Activated T-helper 17 cell treated with anti-CD3 and anti-CD28 coated beads, Interleukin-2, amount 50 U/mL, for 72 hours (primary cell): Measurements from ENCODE around the gene RPS19. TPM values are rescaled to one million over a fixed set of nuclear protein-coding genes. Genes with fewer than 3 reads are reported as not detected.

Experiments used
- ATAC-seq: fragments of 150-1000 bp; cut with Tn5 transposase; replicated peaks from 2 replicates; pipeline ENCODE4 v1.10.0; 2021; ENCODE audit warnings: mild to moderate bottlenecking, moderate library complexity
- H3K27ac Mint-ChIP-seq: one replicate; pipeline ENCODE4 v1.8.0; 2022; ENCODE audit warnings: mixed read lengths
- H3K27me3 Mint-ChIP-seq: one replicate; pipeline ENCODE4 v1.8.0; 2022; ENCODE audit warnings: mixed read lengths
- H3K36me3 Mint-ChIP-seq: one replicate; pipeline ENCODE4 v1.8.0; 2022; ENCODE audit warnings: low read depth, mild to moderate bottlenecking, mixed read lengths
- H3K4me1 Mint-ChIP-seq: one replicate; pipeline ENCODE4 v1.8.0; 2022; ENCODE audit warnings: mixed read lengths
- H3K4me3 Mint-ChIP-seq: one replicate; pipeline ENCODE4 v1.8.0; 2022; ENCODE audit warnings: mild to moderate bottlenecking, mixed read lengths
- H3K9me3 Mint-ChIP-seq: one replicate; pipeline ENCODE4 v1.8.0; 2022; ENCODE audit warnings: mixed read lengths
- total RNA-seq, 2 donors: library from RNA; stranded (reverse); gene quantifications; one replicate each; pipeline ENCODE4 v1.2.3, GENCODE V29; 2022

The RPS19 gene
- 1,000 to 10,000 TPM; 3,531 to 4,049 TPM for total RNA-seq

DNA sequence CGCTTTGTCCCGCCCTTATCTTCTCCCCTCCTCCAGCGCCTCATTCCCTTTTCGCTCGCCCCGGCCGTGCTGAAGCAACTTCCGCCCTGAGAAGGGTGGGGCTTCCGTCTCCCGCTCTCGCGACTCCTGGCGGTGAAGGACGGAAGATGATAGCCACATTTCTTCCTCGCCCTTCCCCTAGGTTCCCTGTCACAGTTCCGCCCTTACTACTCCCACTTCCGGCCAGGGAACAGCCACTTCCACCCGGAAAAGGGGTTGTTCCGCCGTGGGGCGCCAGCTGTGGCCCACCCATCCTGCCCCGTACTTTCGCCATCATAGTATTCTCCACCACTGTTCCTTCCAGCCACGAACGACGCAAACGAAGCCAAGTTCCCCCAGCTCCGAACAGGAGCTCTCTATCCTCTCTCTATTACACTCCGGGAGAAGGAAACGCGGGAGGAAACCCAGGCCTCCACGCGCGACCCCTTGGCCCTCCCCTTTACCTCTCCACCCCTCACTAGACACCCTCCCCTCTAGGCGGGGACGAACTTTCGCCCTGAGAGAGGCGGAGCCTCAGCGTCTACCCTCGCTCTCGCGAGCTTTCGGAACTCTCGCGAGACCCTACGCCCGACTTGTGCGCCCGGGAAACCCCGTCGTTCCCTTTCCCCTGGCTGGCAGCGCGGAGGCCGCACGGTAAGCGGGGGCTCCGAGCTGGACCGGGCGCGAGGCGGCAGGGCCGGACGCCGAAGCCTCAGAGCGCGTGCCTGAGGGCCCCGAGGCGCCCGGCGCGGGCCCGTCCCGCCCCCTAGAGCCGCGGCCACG lies at the start of gene RPS19:
Gene RPS19, plus strand, starts transcription at position 638 of the 801 bp plus-strand sequence. CDS start 520 bp downstream, outside the sequence.
- Mint-ChIP-seq H3K36me3 (peaks cover 52% of the 10 kb centered on the region), H3K9me3 (no peaks in the 10 kb centered on the region), H3K4me1 (peaks cover 22% of the 10 kb centered on the region), H3K27ac (peak within 1 kb of the TSS; percentile 98), H3K4me3 (peak within 1 kb of the TSS; percentile 90), H3K27me3 (no peaks in the 10 kb centered on the region)
- ATAC-seq, result peak; percentile 90

DNA sequence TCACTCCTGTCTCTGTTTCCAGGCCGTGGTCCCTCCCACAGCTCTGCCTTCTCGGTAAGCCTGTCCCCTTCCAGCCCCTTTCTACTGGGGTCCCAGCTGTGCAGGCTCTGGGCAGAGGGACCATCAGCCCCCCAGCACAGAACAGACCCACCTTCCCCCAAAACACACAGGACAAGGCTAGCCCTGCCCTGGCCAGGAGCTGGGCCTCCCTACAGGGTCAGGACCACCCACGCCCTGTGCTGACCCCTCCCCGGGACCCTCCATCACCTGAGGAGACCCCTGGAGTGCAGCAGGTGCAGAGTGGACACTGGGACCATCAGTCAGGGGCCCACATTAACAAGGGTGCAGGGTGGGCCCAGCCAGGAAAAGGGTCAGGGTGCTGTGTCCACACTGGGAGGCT lies 49.8 kb upstream of the RPS19 start:
- no peaks in the 10 kb centered on the region for H3K4me1 Mint-ChIP-seq
- ATAC-seq, result no peak
- H3K36me3 Mint-ChIP-seq, result no peaks in the 10 kb centered on the region
- no peak overlapping the region for H3K4me3 Mint-ChIP-seq
- H3K27ac Mint-ChIP-seq, result no peak overlapping the region
- H3K9me3 Mint-ChIP-seq, result no peaks in the 10 kb centered on the region
- no peaks in the 10 kb centered on the region for H3K27me3 Mint-ChIP-seq

DNA sequence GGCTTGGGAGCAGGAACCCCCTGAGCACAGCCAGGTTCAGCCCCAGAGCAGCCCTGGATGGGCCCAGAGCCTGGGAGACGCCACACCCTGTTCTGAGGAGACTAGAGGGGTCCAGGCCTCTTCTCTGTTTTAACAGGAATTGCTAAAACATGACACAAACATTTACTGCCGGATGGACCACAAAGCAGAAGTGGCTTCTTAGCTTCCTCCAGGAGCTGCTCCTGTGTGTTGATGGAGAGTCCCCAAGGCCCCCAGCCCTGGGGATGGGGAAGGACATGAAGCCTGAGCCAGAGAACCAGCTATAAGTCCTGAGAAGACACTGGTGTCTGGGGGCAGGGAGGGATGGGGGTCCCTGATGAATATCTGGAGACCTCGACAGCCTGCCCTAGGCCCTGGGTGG lies 49.0 kb upstream of the RPS19 start:
- Mint-ChIP-seq H3K9me3 (no peaks in the 10 kb centered on the region), H3K4me1 (no peaks in the 10 kb centered on the region)

DNA sequence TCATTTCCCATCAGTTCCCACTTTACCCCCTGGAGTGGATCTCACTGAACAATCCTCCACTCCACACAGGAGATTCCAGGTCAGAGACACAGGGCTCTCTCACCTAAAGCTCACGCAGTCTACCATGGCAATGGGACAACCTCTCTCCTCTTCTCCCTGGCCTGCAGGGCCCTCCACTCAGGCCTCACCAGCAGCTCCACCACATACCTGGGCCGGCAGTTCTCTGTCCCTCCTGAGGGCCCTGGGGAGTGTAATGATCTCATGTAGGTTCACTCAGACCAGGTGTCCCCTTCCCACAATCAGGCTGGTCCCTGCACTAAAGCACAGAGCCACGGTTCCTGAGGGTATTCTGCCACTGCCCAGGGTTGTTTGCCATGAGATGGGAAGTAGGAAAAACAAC lies 48.1 kb upstream of the RPS19 start:
- no peak overlapping the region for H3K27ac Mint-ChIP-seq
- no peaks in the 10 kb centered on the region for H3K27me3 Mint-ChIP-seq
- no peak overlapping the region for H3K4me3 Mint-ChIP-seq
- no peaks in the 10 kb centered on the region for H3K9me3 Mint-ChIP-seq
- no peak for ATAC-seq
- H3K36me3 Mint-ChIP-seq, result no peaks in the 10 kb centered on the region
- no peaks in the 10 kb centered on the region for H3K4me1 Mint-ChIP-seq

More for the DNA sequence above, 49.0 kb upstream of the RPS19 start:
- Mint-ChIP-seq H3K36me3 (no peaks in the 10 kb centered on the region), H3K4me3 (no peak overlapping the region), H3K27ac (no peak overlapping the region), H3K27me3 (no peaks in the 10 kb centered on the region)
- no peak for ATAC-seq

DNA sequence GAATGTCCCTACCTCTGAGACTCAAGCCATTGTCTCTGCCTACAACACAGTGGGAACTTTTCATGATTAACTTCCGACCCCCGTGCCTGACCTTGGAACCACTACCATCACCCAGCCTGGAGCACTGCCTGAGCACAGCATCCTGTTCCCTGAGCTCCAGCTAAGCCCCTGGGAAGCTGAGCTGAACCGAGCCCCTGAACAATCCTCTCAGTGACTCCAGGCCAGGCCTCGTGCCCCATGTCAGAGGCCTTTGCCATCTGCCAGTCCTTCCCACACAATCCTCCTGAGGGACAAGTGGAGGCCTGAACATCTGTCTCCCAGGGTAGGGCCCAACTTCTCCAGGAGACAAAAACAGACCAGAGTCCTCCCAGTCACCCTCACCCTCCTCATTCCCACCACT lies 46.1 kb upstream of the RPS19 start:
- H3K27me3 Mint-ChIP-seq, result no peaks in the 10 kb centered on the region

DNA sequence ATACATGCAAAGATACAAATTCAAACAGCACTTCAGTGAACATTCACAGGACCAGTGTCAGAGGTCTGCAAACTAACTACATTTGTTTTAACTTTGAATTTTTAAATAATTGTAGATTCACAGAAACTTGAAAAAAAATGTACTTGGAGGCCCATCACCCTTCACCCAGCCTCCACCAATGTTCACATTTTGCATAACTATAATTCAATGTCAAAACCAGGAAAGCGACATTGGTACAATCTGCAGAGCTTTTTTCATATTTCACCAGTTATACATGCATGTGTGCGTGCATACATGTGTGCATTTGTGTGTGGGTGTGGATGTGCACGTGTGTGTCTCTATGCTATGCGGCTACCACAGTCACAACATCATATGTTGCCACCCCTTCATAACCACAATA lies 44.8 kb upstream of the RPS19 start:
- no peaks in the 10 kb centered on the region for H3K27me3 Mint-ChIP-seq
- H3K36me3 Mint-ChIP-seq, result no peaks in the 10 kb centered on the region
- H3K4me1 Mint-ChIP-seq, result no peaks in the 10 kb centered on the region
- ATAC-seq, result no peak
- H3K4me3 Mint-ChIP-seq, result no peak overlapping the region
- no peak overlapping the region for H3K27ac Mint-ChIP-seq
- no peaks in the 10 kb centered on the region for H3K9me3 Mint-ChIP-seq

More for the DNA sequence above, 46.1 kb upstream of the RPS19 start:
- no peaks in the 10 kb centered on the region for H3K9me3 Mint-ChIP-seq
- no peak overlapping the region for H3K4me3 Mint-ChIP-seq
- no peak overlapping the region for H3K27ac Mint-ChIP-seq
- no peaks in the 10 kb centered on the region for H3K36me3 Mint-ChIP-seq
- H3K4me1 Mint-ChIP-seq, result no peaks in the 10 kb centered on the region
- ATAC-seq, result no peak

DNA sequence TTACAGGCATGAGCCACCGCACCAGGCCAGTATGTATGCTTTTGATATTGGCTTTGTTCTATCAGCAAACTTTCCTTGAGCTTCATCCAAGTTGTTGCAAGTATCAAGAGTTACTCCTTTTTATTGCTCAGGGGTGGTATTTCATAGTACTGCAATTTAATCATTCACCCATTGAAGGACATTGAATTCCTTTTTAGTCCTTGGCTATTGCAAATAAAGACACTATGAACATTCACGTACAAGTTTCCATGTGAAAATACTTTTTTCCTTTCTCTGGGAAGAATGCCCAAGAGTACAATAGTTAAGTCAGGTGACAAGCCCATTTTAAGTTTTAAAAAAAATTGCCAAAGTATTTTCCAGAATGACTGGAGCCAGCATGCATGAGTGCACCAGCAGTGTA lies 43.3 kb upstream of the RPS19 start:
- H3K4me3 Mint-ChIP-seq, result no peak overlapping the region
- H3K4me1 Mint-ChIP-seq, result peaks cover 4% of the 10 kb centered on the region
- ATAC-seq, result no peak
- H3K27me3 Mint-ChIP-seq, result peaks cover 4% of the 10 kb centered on the region
- H3K9me3 Mint-ChIP-seq, result no peaks in the 10 kb centered on the region
- no peaks in the 10 kb centered on the region for H3K36me3 Mint-ChIP-seq
- no peak overlapping the region for H3K27ac Mint-ChIP-seq

DNA sequence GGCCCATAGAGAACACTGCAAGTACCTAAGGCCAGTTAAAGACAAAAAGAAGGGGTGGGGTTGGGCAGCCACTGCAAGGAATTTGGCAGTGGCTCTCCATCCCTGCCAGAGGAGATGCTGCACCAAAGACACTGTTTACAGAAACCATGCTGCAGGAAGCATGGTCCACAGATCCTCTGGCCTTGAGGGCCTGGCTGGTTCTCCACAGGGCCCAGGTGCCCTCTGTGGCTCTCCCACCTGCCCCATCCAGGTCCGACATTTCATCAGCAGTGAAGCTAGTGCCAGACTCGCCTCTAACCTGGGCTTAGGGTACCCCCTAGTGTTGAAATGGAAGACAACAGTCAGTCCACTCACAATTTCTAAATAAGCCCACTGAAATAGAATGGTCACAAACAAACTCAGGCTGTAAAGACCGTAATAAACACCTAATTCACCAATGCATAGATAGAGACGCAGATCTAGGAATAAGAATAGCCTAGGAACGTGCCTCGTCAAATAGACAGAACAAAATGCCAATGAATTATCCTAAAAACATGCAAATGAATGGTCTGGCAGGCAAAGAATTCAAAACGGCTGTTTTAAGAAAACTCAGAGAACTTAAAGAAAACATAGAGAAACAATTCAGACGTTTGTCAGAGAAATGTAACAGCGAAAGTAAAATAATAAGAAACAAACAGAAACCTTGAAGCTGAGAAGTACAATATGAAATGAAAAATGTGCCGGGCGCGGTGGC lies 38.9 kb upstream of the RPS19 start:
- H3K9me3 Mint-ChIP-seq, result no peaks in the 10 kb centered on the region
- no peak overlapping the region for H3K4me3 Mint-ChIP-seq
- ATAC-seq, result peak; percentile 84
- no peaks in the 10 kb centered on the region for H3K36me3 Mint-ChIP-seq
- H3K27me3 Mint-ChIP-seq, result peaks cover 13% of the 10 kb centered on the region
- H3K27ac Mint-ChIP-seq, result no peak overlapping the region
- peaks cover 4% of the 10 kb centered on the region for H3K4me1 Mint-ChIP-seq

DNA sequence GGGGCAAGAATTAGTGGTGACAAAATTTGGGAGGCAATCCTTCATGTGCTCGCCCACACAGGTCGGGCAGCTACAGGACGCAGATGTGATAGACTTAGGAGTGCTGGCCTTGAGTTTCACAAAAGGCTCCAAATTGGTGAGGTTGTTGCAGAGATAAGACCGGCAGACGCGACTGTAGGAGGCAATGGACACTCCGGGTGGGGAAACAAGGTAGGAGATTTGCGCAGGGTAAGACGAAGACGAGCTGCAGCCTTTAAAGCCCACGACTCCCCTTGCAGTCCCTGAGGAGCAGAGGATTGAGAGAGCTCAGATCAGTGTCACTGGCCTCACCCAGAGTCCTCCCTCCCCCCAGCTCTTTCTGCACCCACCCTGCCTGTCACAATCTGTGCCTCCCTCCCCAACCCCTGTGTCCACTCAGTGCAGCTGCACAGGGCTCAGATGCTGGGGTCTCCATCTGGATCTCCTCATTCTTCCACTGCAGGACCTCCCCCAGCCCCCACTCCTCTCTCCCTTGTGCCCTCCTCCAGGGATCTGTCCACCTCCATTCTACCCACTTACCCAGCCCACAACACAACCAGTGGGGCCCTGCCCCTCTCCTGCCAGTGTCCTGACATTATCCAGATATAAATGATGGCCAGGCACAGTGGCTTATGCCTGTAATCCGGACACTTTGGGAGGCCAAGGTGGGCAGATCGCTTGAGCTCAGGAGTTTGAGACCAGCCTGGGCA lies 21.9 kb upstream of the RPS19 start:
- H3K9me3 Mint-ChIP-seq, result no peaks in the 10 kb centered on the region
- no peak overlapping the region for H3K27ac Mint-ChIP-seq
- no peak for ATAC-seq
- no peaks in the 10 kb centered on the region for H3K36me3 Mint-ChIP-seq
- H3K4me1 Mint-ChIP-seq, result no peaks in the 10 kb centered on the region
- H3K4me3 Mint-ChIP-seq, result no peak overlapping the region
- peaks cover 21% of the 10 kb centered on the region for H3K27me3 Mint-ChIP-seq

DNA sequence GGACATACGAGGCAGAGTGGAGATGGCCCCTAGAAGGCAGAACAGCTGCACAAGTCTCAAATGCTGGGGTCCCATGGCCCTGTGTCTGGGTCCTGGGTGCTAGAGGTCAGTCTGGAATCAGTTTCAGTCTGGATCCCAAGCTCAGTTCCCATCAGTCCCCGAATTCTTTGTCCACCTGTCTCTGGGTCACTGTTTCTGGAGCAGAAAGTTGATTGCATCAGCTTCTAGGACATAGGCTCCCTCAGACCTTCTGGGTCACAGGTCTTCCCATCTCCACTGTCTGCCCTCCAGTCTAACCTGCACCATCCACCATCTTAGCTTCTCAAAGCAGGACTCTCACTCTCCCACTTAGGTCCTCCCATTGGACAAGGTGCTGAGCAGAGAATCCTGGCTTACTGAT lies 20.8 kb upstream of the RPS19 start:
- H3K27ac Mint-ChIP-seq, result no peak overlapping the region
- peaks cover 19% of the 10 kb centered on the region for H3K27me3 Mint-ChIP-seq
- no peak for ATAC-seq
- no peaks in the 10 kb centered on the region for H3K36me3 Mint-ChIP-seq
- H3K9me3 Mint-ChIP-seq, result no peaks in the 10 kb centered on the region
- H3K4me1 Mint-ChIP-seq, result no peaks in the 10 kb centered on the region
- H3K4me3 Mint-ChIP-seq, result no peak overlapping the region

DNA sequence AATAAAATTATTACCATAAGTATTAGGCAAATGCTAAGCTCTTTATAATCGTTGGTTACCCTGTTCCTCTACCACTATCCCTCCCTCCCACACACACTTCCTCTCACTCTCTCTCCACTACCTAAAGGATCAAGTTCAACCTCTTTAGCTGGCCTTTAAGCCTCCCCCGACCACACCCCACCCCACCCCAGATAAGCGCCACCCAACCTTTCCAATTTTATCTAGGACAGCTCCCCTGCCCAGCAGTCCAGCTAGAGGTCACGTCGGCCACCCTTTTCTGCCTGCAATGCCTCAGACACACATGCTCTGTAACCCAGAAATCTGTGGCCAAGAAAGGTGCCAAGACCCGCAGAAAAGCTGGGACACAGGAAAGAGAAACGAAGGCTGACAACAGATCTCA lies 16.7 kb upstream of the RPS19 start:
- ATAC-seq, result no peak
- H3K4me3 Mint-ChIP-seq, result no peak overlapping the region
- no peaks in the 10 kb centered on the region for H3K9me3 Mint-ChIP-seq
- H3K27me3 Mint-ChIP-seq, result peaks cover 1% of the 10 kb centered on the region
- H3K27ac Mint-ChIP-seq, result no peak overlapping the region
- no peaks in the 10 kb centered on the region for H3K36me3 Mint-ChIP-seq
- no peaks in the 10 kb centered on the region for H3K4me1 Mint-ChIP-seq

DNA sequence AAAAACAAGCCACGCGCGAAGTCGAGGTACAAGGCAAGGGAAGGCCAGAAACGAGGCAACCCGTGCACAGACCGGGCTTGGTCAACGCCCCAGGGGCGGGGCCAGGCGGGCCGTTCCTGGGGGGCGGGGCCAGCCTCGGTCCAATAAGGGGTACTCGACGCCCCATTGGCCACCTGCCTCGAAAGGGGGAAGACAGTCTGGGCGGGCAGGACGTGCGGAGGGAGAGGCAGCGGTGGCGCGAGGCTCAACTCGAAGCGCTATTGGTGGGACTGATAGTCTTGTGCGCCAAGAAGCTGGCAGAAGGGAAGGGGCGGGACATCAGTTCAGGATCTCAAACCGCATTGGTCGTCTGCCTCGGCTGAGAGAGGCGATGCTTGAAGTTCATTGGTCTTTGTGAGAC lies 15.5 kb upstream of the RPS19 start, which contains the start of gene LYPD4:
Gene LYPD4, minus strand, starts transcription at position 83 of the 400 bp plus-strand sequence. CDS start 5,398 bp downstream, outside the sequence.
- Mint-ChIP-seq H3K9me3 (no peaks in the 10 kb centered on the region), H3K4me1 (no peaks in the 10 kb centered on the region), H3K27me3 (no peaks in the 10 kb centered on the region), H3K27ac (no peak within 1 kb of the TSS), H3K36me3 (no peaks in the 10 kb centered on the region), H3K4me3 (no peak within 1 kb of the TSS)
- ATAC-seq, result no peak

DNA sequence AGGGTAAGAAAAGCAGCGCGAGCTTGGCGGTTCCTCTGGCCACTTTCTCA lies 15.2 kb upstream of the RPS19 start, which contains the start of gene DMRTC2:
Gene DMRTC2, plus strand, starts transcription at position 42 of the 50 bp plus-strand sequence. CDS start 2,387 bp downstream, outside the sequence.
- H3K36me3 Mint-ChIP-seq, result no peaks in the 10 kb centered on the region
- no peak for ATAC-seq
- no peaks in the 10 kb centered on the region for H3K9me3 Mint-ChIP-seq
- no peaks in the 10 kb centered on the region for H3K4me1 Mint-ChIP-seq
- no peaks in the 10 kb centered on the region for H3K27me3 Mint-ChIP-seq
- H3K4me3 Mint-ChIP-seq, result no peak within 1 kb of the TSS
- no peak within 1 kb of the TSS for H3K27ac Mint-ChIP-seq

DNA sequence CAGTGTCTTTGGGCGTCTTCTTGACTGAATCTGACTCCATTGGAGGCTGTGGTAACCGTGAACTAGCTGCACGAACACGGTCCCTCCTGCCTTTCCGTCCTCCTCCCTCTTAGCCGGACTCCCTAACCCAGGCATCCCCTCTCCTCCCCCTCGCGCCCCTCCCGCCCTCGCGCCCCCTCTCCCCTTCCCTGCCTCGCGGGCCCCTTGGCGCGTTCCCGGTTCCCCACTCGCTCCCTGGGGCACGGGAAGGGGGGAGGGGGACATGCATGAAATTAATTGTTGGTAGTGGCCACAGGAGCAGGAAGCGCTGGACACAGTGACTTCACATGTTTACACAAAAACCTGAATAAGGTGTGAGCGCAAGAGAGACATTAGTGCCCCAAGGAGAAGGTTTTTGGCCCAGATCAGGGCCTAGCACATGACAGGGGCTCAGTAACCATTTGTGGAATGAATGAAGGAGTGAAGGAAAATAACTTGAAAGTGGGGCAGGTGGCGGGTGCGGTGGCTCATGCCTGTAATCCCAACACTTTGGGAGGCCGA lies 14.9 kb upstream of the RPS19 start:
- no peak for ATAC-seq
- no peak overlapping the region for H3K27ac Mint-ChIP-seq
- no peaks in the 10 kb centered on the region for H3K9me3 Mint-ChIP-seq
- H3K4me3 Mint-ChIP-seq, result no peak overlapping the region
- no peaks in the 10 kb centered on the region for H3K27me3 Mint-ChIP-seq
- H3K4me1 Mint-ChIP-seq, result no peaks in the 10 kb centered on the region
- no peaks in the 10 kb centered on the region for H3K36me3 Mint-ChIP-seq
